AG04450 (cell line): ENCODE results near the gene GFPT1. TPM values are rescaled to one million over a fixed set of nuclear protein-coding genes. Genes with fewer than 3 reads are reported as not detected.
A peak's percentile ranks its signal among the peaks of the same experiment; 100 is the strongest.

Experiments used
- CTCF ChIA-PET: fragments of 300-600, 350-600 bp; formaldehyde crosslinking; extraction: SDS; loops from one replicate; lab custom pipeline; 2022; ENCODE audit warnings: antibody characterized with exemption, inconsistent platforms; lab: Charles Lee
- POLR2A ChIA-PET: fragments of 350-600 bp; formaldehyde crosslinking; extraction: SDS; loops from one replicate; lab custom pipeline; 2021; ENCODE audit warnings: antibody characterized with exemption, inconsistent platforms; lab: Yijun Ruan, JAX
- DNase-seq: peaks from one replicate; pipeline ENCODE4 v3.0.0-alpha.2; 2011; ENCODE audit warnings: low read depth, low spot score
- H3K27ac ChIP-seq: one replicate; pipeline ENCODE4 v1.5.1; 2012; ENCODE audit warnings: low read depth, low read length, control low read depth
- H3K27me3 ChIP-seq: one replicate; pipeline ENCODE4 v1.6.0; 2012; ENCODE audit warnings: low read length; ENCODE audit not compliant: control insufficient read depth, insufficient read depth
- H3K4me3 ChIP-seq: 2 replicates; pipeline ENCODE4 v1.5.1; 2011; ENCODE audit warnings: mild to moderate bottlenecking, low read depth, low read length, control low read depth
- H3K9me3 ChIP-seq: 2 replicates; pipeline ENCODE4 v1.5.1; 2012; ENCODE audit warnings: low read length; ENCODE audit not compliant: control insufficient read depth, insufficient read depth
- CTCF ChIP-seq: IDR thresholded peaks from 2 replicates; pipeline ENCODE4 v1.5.1; 2011; ENCODE audit warnings: low read depth, low read length, control low read depth, inconsistent platforms
- polyA plus RNA-seq: library from polyadenylated mRNA; depleted of rRNA; stranded (reverse); fragments of >200 nt; gene quantifications from 2 replicates; pipeline ENCODE4 v1.2.3, GENCODE V29; 2011

GFPT1 gene
- polyA plus RNA-seq, 1 experiment: 47.4 TPM

GRCh38 chr2:69393963-69394362, 6.9 kb upstream of the GFPT1 start:
- H3K27me3 ChIP-seq: no peaks in the 10 kb centered on the region
- CTCF ChIA-PET: interaction anchor here (0.6 kb wide), 1 partner anchor 931 kb away, joined by 4 read pairs; no protein-coding TSS in a partner anchor
- H3K4me3 ChIP-seq: no peak overlapping the region
- no peak for TF ChIP-seq CTCF
- DNase-seq: no peak
- no peak overlapping the region for H3K27ac ChIP-seq
- H3K9me3 ChIP-seq: no peaks in the 10 kb centered on the region
- POLR2A ChIA-PET: interaction anchor here (0.6 kb wide), 1 partner anchor 21 kb away, joined by 3 read pairs; no protein-coding TSS in a partner anchor

- ChIA-PET POLR2A (no interaction called here), CTCF (interaction anchor here (1.1 to 1.7 kb wide), 3 partner anchors 15 to 309 kb away, joined by 3 to 4 read pairs (median 3); no protein-coding TSS in a partner anchor)
- H3K9me3 ChIP-seq: no peaks in the 10 kb centered on the region; the same call in 1 of the 2 replicates
- no peak for DNase-seq
- TF ChIP-seq CTCF: no peak
- no peak overlapping the region for H3K4me3 ChIP-seq
- no peaks in the 10 kb centered on the region for H3K27me3 ChIP-seq
- H3K27ac ChIP-seq: no peak overlapping the region
Measured at GRCh38 chr2:69390471-69390870, 3.4 kb upstream of the GFPT1 start.

- no peak for DNase-seq
- CTCF ChIA-PET: interaction anchor here (1.1 to 1.7 kb wide), 3 partner anchors 15 to 309 kb away, joined by 3 to 4 read pairs (median 3); no protein-coding TSS in a partner anchor
- POLR2A ChIA-PET: no interaction called here
Measured at GRCh38 chr2:69390001-69390400, 3.0 kb upstream of the GFPT1 start.

GRCh38 chr2:69389271-69389670, 2.2 kb upstream of the GFPT1 start:
- POLR2A ChIA-PET: no interaction called here
- no peak for TF ChIP-seq CTCF
- CTCF ChIA-PET: interaction anchor here (1.7 kb wide), 1 partner anchor 14 kb away, joined by 4 read pairs; no protein-coding TSS in a partner anchor
- no peak overlapping the region for H3K27ac ChIP-seq
- H3K9me3 ChIP-seq: no peaks in the 10 kb centered on the region; the same call in 1 of the 2 replicates
- DNase-seq: no peak
- H3K27me3 ChIP-seq: no peaks in the 10 kb centered on the region
- H3K4me3 ChIP-seq: no peak overlapping the region

More at GRCh38 chr2:69390001-69390400, 3.0 kb upstream of the GFPT1 start:
- H3K27ac ChIP-seq: no peak overlapping the region
- H3K4me3 ChIP-seq: no peak overlapping the region
- H3K9me3 ChIP-seq: no peaks in the 10 kb centered on the region; the same call in 1 of the 2 replicates
- no peaks in the 10 kb centered on the region for H3K27me3 ChIP-seq
- TF ChIP-seq CTCF: no peak

- Histone ChIP-seq H3K9me3 (no peaks in the 10 kb centered on the region; the same call in 1 of the 2 replicates), H3K27ac (peak overlapping the region; percentile 97), H3K27me3 (no peaks in the 10 kb centered on the region), H3K4me3 (peak overlapping the region; percentile 65)
- no peak for DNase-seq
- ChIA-PET POLR2A (no interaction called here), CTCF (no interaction called here)
- no peak for TF ChIP-seq CTCF
Measured at GRCh38 chr2:69387770-69388481, 899 bp upstream of the GFPT1 start.
